ENCODE measurements around the gene NFIB.
A peak's percentile ranks its signal among the peaks of the same experiment; 100 is the strongest.

Gene NFIB

DNA sequence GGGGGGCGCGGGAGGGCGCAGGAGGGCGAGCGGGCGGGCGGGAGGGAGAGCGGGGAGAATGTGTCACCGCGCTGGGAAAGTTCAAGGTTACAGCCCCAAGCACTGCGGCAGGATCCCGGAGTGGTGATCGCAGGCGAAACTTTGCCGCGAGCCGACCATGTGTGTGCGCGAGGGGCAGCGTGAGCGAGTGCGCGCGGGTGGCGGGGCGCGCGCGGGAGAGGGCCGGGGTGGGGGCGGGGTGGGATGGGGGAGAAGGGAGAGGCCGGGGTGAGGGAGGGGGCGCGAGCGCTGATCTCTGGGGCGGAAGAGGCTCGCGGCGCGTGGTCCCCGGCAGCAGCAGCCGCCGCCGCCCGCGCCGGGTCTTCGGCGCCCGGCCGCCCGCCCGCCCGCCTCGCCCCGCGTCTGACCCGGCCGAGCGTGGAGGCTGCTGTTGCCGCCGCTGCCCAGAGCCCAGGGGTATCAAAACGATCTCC is at the start of gene NFIB:
TSS of gene NFIB (minus strand) at position 191 of the 473 bp plus-strand sequence. CDS start 630 bp downstream, outside the sequence.
- DNase-seq (ENCODE audit: low read depth, low spot score), result peak; percentile 49
- no peak for TF ChIP-seq CTCF (IDR thresholded peaks at IDR 0.05; ENCODE audit: low read depth, low read length)

DNA sequence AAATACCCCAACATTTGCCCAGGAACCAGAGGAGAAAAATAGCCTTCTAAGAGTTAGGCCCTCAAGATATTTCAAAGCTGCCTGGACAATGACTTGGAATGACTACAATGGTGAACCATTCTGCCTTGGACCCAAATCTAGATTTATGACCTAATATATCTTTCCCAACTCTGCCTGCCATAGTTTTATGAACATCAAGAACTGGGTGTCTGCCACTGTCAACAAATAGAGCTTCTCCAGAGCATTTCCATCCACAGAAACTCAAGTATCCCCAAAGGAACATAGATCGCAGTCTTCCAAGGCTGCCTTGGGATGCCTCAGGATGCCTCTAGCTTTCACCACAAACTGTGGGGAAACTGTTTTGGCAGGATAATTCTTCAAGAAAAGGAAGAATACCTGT is 48.2 kb upstream of the NFIB start:
- TF ChIP-seq CTCF (IDR thresholded peaks at IDR 0.05; ENCODE audit: low read depth, low read length), result no peak
- in situ Hi-C loops (cut with HindIII; ENCODE audit: low sequenced_read_pairs), result no loop called here
- DNase-seq (ENCODE audit: low read depth, low spot score), result no peak
- no peak overlapping the region for H3K4me3 ChIP-seq (ENCODE audit: low read depth, low read length)

More for the DNA sequence above, at the start of gene NFIB:
- peak within 1 kb of the TSS; percentile 88 for H3K4me3 ChIP-seq (ENCODE audit: low read depth, low read length)
- in situ Hi-C loops (cut with HindIII; ENCODE audit: low sequenced_read_pairs), result loop anchor here (25.0 kb wide), 1 partner anchor 202 kb away; no protein-coding TSS in a partner anchor

DNA sequence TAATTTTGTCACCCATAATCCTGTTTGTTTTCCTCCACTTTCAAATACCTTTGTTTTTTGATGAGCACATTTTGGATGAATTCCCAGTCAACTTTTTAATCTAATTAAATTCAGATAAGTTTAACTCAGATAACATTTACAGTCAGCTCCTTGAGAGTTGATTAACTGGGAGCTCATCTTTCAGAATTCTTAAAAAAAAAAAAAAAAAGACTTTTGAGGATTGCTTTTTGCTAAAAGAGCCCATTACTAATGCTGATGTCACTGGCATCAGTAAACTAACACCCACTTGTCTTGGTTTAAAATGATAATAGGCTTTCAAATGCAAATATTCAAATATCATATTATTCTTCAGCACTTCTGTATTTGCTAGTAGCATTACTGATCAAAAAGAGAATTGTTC is 47.1 kb upstream of the NFIB start:
- in situ Hi-C loops (cut with HindIII; ENCODE audit: low sequenced_read_pairs), result no loop called here
- no peak overlapping the region for H3K4me3 ChIP-seq (ENCODE audit: low read depth, low read length)
- TF ChIP-seq CTCF (IDR thresholded peaks at IDR 0.05; ENCODE audit: low read depth, low read length), result no peak
- no peak for DNase-seq (ENCODE audit: low read depth, low spot score)

GRCh38 chr9:14358523-14358922 is 44.6 kb upstream of the NFIB start:
- DNase-seq (ENCODE audit: low read depth, low spot score), result no peak
- in situ Hi-C loops (cut with HindIII; ENCODE audit: low sequenced_read_pairs), result no loop called here
- no peak overlapping the region for H3K4me3 ChIP-seq (ENCODE audit: low read depth, low read length)
- TF ChIP-seq CTCF (IDR thresholded peaks at IDR 0.05; ENCODE audit: low read depth, low read length), result no peak

GRCh38 chr9:14356351-14357265 is 42.7 kb upstream of the NFIB start:
- H3K4me3 ChIP-seq (ENCODE audit: low read depth, low read length), result no peak overlapping the region
- in situ Hi-C loops (cut with HindIII; ENCODE audit: low sequenced_read_pairs), result no loop called here
- TF ChIP-seq CTCF (IDR thresholded peaks at IDR 0.05; ENCODE audit: low read depth, low read length), result no peak
- DNase-seq (ENCODE audit: low read depth, low spot score), result no peak

GRCh38 chr9:14354201-14354600 is 40.3 kb upstream of the NFIB start:
- H3K4me3 ChIP-seq (ENCODE audit: low read depth, low read length), result no peak overlapping the region
- no peak for DNase-seq (ENCODE audit: low read depth, low spot score)
- no peak for TF ChIP-seq CTCF (IDR thresholded peaks at IDR 0.05; ENCODE audit: low read depth, low read length)
- in situ Hi-C loops (cut with HindIII; ENCODE audit: low sequenced_read_pairs), result no loop called here
